ENCODE measurements around the gene VPS54.

Gene VPS54

DNA sequence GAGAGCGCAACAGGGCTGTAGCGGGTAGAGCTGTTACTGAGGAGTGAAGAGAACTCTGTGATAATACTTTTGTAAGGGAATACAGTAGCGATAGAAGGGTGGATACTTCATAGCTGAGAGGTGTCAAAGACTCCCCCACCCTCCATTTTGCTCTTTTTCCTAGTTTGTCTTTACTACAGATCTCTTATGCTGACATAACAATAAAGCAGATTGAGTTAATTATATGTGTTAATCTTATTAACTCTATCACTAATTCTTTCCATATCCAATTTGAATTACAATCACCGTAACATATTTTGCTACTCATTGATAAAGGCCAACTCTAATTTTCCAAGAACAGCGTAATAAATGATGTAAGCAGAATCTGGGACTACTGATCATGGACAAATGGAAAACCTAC, 120.4 kb downstream of the VPS54 start:
- DNase-seq, result no peak

DNA sequence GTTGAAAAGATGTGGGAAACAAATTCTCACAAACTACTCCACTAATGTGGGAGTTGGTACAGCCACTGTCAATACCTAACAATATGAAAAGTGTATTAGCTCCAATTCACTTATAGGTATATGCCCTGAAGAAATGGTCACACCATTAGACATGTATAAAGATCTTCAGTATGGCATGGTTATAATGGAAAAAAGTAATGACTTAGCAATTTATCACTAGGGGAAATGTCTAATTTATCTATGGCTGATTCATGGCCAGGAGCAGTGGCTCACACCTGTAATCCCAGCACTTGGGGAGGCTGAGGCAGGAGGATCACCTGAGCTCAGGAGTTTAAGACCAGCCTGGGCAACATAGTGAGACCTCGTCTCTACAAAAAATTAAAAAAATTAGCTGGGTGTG, 125.1 kb downstream of the VPS54 start:
- DNase-seq, result no peak

GRCh38 chr2:63893163-63893562, 126.1 kb downstream of the VPS54 start:
- no peak for DNase-seq

DNA sequence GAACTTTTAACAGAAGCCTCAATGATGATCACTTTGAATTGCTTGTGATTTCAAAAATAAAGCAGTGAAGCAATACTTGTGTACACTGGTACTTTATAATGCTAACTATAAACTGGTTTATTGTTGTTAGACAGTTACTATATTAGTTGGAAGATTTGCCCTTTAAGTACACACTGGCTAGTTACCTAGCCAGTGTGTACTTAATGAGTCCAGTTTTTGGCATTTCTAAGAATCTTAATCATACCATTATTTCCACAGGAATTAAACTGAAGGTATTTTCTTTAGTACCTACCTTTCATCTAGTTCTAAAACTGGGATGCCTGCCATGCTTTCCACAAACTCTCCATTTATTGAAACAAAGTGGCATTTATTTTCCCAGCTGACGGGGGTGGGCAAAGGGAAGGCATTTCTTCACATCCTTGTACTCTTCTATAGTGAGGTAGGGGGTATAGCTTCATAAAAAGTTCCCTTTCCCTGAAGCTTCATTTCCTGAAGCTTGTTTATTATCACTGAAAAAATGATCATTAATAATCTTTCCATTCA, 127.7 kb downstream of the VPS54 start:
- DNase-seq, result no peak

GRCh38 chr2:63890678-63891077, 128.6 kb downstream of the VPS54 start:
- no peak for DNase-seq

GRCh38 chr2:63888490-63889402, 130.5 kb downstream of the VPS54 start:
- peak; percentile 29 for DNase-seq

DNA sequence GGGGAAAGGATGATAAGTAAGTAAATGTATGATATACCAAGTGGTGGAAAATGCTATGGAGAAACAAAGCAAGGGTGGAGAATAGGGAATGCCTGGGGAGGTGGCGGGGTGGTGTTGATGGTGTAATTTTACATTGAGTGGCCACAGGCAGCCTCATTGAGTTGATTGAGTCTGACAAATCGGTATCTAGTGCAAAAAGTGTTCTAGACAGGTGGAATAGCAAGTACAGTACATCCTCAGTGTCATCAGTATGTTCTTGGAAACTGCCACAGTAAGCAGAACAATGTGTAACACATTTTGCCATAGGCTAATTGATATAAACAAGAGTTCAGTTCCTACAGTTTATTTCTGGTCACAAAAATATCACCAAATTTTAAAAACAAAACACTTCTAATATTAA, 131.2 kb downstream of the VPS54 start:
- no peak for DNase-seq

- no peak for DNase-seq
These were observed 132.8 kb downstream of the VPS54 start for GRCh38 chr2:63886445-63886844.

GRCh38 chr2:63882395-63883105, 136.7 kb downstream of the VPS54 start:
- no peak for DNase-seq

- DNase-seq, result no peak
These were observed 138.0 kb downstream of the VPS54 start for GRCh38 chr2:63881205-63881604.

DNA sequence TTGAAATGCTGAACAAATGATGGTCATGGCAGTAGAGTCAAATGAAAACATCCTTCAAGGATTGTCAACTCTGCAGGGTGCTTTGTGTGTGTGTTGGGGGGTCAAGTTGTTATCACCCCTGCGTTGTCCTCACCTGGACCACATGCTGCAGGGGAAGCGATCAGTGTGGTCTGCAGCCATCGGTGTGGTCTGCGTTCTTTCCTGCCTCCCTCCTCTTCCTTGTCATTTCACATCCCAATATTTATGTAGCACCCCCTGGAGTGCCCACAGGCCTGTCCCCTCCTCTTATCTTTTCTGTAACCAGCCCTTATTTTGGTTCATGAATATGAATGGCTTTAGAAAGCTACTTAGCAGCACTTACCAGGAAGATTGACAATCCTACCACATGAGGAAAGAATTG, 138.6 kb downstream of the VPS54 start:
- no peak for DNase-seq

GRCh38 chr2:63879876-63880433, 139.3 kb downstream of the VPS54 start:
- no peak for DNase-seq

- DNase-seq, result no peak
These were observed 140.7 kb downstream of the VPS54 start for GRCh38 chr2:63878486-63878885.

DNA sequence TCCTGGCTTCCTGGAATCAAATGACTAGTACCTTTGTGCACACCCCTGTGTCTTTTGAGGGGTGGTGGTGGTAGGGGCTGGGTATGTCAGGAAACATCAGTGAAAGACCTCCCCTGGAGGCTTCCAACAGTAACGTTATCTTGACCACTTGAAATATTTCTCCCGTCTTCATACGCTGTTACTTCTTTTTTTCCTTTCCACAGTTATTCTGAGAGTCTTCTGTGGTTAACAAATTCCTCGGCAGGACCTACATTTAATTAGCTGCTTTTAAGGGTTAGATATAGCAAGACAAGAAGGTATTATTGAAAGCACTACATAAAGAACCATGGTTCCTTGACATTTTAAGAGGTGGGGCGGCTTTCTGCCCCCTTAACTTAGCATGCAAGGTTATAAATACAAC, 142.9 kb downstream of the VPS54 start:
- DNase-seq, result no peak

GRCh38 chr2:63875559-63876245, 143.5 kb downstream of the VPS54 start:
- no peak for DNase-seq

GRCh38 chr2:63875131-63875527, 144.1 kb downstream of the VPS54 start:
- no peak for DNase-seq

DNA sequence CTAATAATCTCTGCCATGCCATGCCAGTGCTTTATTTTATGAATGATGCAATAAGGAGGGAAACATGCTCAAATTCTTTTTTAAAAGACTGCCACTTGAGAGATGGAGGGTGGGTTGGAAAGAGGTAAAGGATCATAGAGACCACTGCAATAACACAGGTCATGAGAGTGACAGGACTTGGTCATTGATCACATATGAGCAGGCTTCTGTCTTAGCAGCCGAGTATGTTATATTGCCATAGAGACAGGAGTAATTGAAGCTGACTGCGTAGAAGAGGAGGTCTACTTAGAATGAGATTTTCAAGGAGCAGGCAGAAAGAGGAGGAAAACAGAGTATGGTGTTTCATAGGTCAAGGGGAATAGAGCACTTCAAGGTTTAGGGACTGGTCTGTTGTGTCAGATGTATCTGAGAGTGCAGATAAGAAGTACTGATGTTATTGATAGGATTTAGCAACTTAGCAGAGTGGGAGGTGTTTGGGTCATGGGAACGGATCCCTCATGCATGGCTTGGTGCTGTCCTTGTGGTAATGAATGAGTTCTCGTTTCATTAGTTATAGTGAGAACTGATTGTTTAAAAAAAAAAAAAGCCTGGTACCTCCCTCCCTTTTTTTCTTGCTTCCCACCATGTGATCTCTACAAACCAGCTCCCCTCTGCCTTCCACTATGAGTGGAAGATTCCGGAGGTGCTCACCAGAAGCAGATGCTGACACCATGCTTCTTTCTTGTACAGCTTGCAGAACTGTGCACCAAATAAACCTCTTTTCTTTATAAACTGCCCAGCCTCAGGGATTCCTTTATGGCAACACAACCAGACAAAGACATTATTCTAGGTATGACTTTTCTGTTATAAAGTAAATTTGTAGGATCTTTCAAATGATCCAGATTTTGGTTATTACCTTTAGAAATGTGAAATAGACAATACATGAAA, 144.8 kb downstream of the VPS54 start:
- no peak for DNase-seq

- DNase-seq, result no peak
These were observed 146.5 kb downstream of the VPS54 start for GRCh38 chr2:63872571-63873328.

DNA sequence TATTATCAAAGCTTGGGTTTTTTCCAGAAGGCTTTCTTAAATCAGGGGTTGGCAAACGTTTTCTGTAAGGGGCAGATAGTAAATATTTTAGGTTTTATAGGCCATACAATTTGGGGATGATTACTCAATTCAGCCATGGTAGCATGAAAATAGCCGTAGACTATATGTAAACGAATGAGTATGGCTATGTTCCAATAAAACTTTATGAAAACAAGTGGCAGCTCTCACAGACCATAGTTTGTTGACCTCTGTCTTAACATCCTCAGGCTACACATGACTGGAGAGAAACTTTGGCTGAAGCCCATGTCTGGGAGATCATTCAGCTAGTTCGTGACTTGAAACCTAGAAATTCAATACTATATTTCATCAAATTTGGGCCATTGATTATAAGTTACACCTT, 147.4 kb downstream of the VPS54 start:
- no peak for DNase-seq

- no peak for DNase-seq
These were observed 148.5 kb downstream of the VPS54 start for GRCh38 chr2:63870679-63871078.

Data from CD4-positive, alpha-beta T cell treated with Interleukin-15 for 1 hour (primary cell).